Measurements from ENCODE around the gene CLCN5. TPM values are rescaled to one million over a fixed set of nuclear protein-coding genes. Genes with fewer than 3 reads are reported as not detected.

Gene CLCN5
- total RNA-seq, 2 donors from 2014 or later: 2.0 to 13.6 TPM

- no peaks in the 10 kb centered on the region for H3K27me3 ChIP-seq (replicated peaks; ENCODE audit: insufficient read depth)
- H3K4me1 ChIP-seq (replicated peaks): no peaks in the 10 kb centered on the region
- DNase-seq (ENCODE audit: low spot score): no peak
- no peak overlapping the region for H3K4me3 ChIP-seq
- no peak overlapping the region for H3K27ac ChIP-seq
- H3K9me3 ChIP-seq: no peaks in the 10 kb centered on the region
- intact Hi-C loops (cut with DNase I): no loop called here
- TF ChIP-seq POLR2A (IDR thresholded peaks at IDR 0.05): no peak
- no peak for TF ChIP-seq CTCF (IDR thresholded peaks at IDR 0.05)
- TF ChIP-seq POLR2AphosphoS5 (IDR thresholded peaks at IDR 0.05): no peak
- no peaks in the 10 kb centered on the region for H3K36me3 ChIP-seq
- WGBS: 26% methylated on average over 2 of the region's 2 CpGs
Measured at GRCh38 chrX:49995795-49996455, 73.5 kb downstream of the CLCN5 start.

GRCh38 chrX:49996474-49996873 lies 74.1 kb downstream of the CLCN5 start:
- no peaks in the 10 kb centered on the region for H3K9me3 ChIP-seq
- no peak for TF ChIP-seq POLR2A (IDR thresholded peaks at IDR 0.05)
- TF ChIP-seq CTCF (IDR thresholded peaks at IDR 0.05): no peak
- no peak for TF ChIP-seq POLR2AphosphoS5 (IDR thresholded peaks at IDR 0.05)

GRCh38 chrX:49999087-49999486 lies 76.7 kb downstream of the CLCN5 start:
- H3K9me3 ChIP-seq: no peaks in the 10 kb centered on the region
- WGBS: 100% methylated on average over 3 of the region's 3 CpGs
- DNase-seq (ENCODE audit: low spot score): no peak

More at GRCh38 chrX:49996474-49996873, 74.1 kb downstream of the CLCN5 start:
- Histone ChIP-seq H3K27ac (no peak overlapping the region), H3K27me3 (replicated peaks; ENCODE audit: insufficient read depth) (no peaks in the 10 kb centered on the region), H3K36me3 (no peaks in the 10 kb centered on the region), H3K4me1 (replicated peaks) (no peaks in the 10 kb centered on the region), H3K4me3 (no peak overlapping the region)
- DNase-seq (ENCODE audit: low spot score): no peak
- WGBS: 96% methylated on average over 2 of the region's 2 CpGs
- intact Hi-C loops (cut with DNase I): no loop called here

GRCh38 chrX:50000937-50001542 lies 78.6 kb downstream of the CLCN5 start:
- Histone ChIP-seq H3K9me3 (no peaks in the 10 kb centered on the region), H3K27me3 (replicated peaks; ENCODE audit: insufficient read depth) (no peaks in the 10 kb centered on the region), H3K4me1 (replicated peaks) (no peaks in the 10 kb centered on the region), H3K4me3 (no peak overlapping the region), H3K36me3 (no peaks in the 10 kb centered on the region), H3K27ac (no peak overlapping the region)
- DNase-seq (ENCODE audit: low spot score): no peak
- intact Hi-C loops (cut with DNase I): no loop called here
- TF ChIP-seq POLR2AphosphoS5 (IDR thresholded peaks at IDR 0.05): no peak
- TF ChIP-seq POLR2A (IDR thresholded peaks at IDR 0.05): no peak

More at GRCh38 chrX:49999087-49999486, 76.7 kb downstream of the CLCN5 start:
- intact Hi-C loops (cut with DNase I): no loop called here
- H3K4me3 ChIP-seq: no peak overlapping the region
- H3K27me3 ChIP-seq (replicated peaks; ENCODE audit: insufficient read depth): no peaks in the 10 kb centered on the region
- no peaks in the 10 kb centered on the region for H3K36me3 ChIP-seq
- H3K27ac ChIP-seq: no peak overlapping the region
- TF ChIP-seq POLR2AphosphoS5 (IDR thresholded peaks at IDR 0.05): no peak
- TF ChIP-seq POLR2A (IDR thresholded peaks at IDR 0.05): no peak
- TF ChIP-seq CTCF (IDR thresholded peaks at IDR 0.05): no peak
- H3K4me1 ChIP-seq (replicated peaks): no peaks in the 10 kb centered on the region

- H3K4me1 ChIP-seq (replicated peaks): no peaks in the 10 kb centered on the region
- H3K4me3 ChIP-seq: no peak overlapping the region
- no peaks in the 10 kb centered on the region for H3K36me3 ChIP-seq
- no peak overlapping the region for H3K27ac ChIP-seq
- no peak for DNase-seq (ENCODE audit: low spot score)
- 54% methylated on average over 2 of the region's 2 CpGs for WGBS
- H3K27me3 ChIP-seq (replicated peaks; ENCODE audit: insufficient read depth): no peaks in the 10 kb centered on the region
- TF ChIP-seq CTCF (IDR thresholded peaks at IDR 0.05) (no peak), POLR2AphosphoS5 (IDR thresholded peaks at IDR 0.05) (no peak), POLR2A (IDR thresholded peaks at IDR 0.05) (no peak)
- H3K9me3 ChIP-seq: no peaks in the 10 kb centered on the region
- intact Hi-C loops (cut with DNase I): no loop called here
Measured at GRCh38 chrX:50002067-50002714, 79.8 kb downstream of the CLCN5 start.

Measured in prostate gland (tissue), 2 donors.